K562 (cell line): ENCODE results near the gene TEAD3. TPM values are rescaled to one million over a fixed set of nuclear protein-coding genes. Genes with fewer than 3 reads are reported as not detected.

ENCODE experiments used
- E2F4 ChIP-seq: sonication (generic); formaldehyde crosslinking; IDR thresholded peaks from 2 replicates; pipeline ENCODE4 v1.8.0; 2022; ENCODE audit warnings: mild to moderate bottlenecking, low read depth, missing genetic modification reagents
- E2F6 ChIP-seq, 2 experiments: IDR thresholded peaks; 2 replicates each; pipeline ENCODE4 v1.6.1; 2011; ENCODE audit warnings: borderline replicate concordance in 1 of 2, control low read depth in 1 of 2, low read depth in 1 of 2, low read length in 1 of 2, mild to moderate bottlenecking in 1 of 2, mixed read lengths in 1 of 2, moderate library complexity in 1 of 2; ENCODE audit not compliant: insufficient read depth in 1 of 2, insufficient read length in 1 of 2, poor library complexity in 1 of 2, severe bottlenecking in 1 of 2; ENCODE audit errors: extremely low read depth in 1 of 2
- ELF4 ChIP-seq: fragments of 450-650 bp; formaldehyde crosslinking; IDR thresholded peaks from 2 replicates; pipeline ENCODE4 v1.4.0; 2022; ENCODE audit warnings: missing genetic modification characterization
- HNRNPK ChIP-seq: fragments of 200-400 bp; formaldehyde crosslinking; IDR thresholded peaks from one replicate; pipeline ENCODE4 v1.6.1; 2018; ENCODE audit warnings: mild to moderate bottlenecking, low read depth, low read length; ENCODE audit not compliant: poor library complexity, severe bottlenecking
- HNRNPL ChIP-seq: fragments of 200-400 bp; formaldehyde crosslinking; IDR thresholded peaks from 2 replicates; pipeline ENCODE4 v1.6.1; 2017; ENCODE audit warnings: low read depth, mild to moderate bottlenecking, low read length
- NR3C1 ChIP-seq: sonication (generic); formaldehyde crosslinking; IDR thresholded peaks from 2 replicates; pipeline ENCODE4 v1.8.1; 2022; ENCODE audit warnings: missing genetic modification reagents
- PCBP1 ChIP-seq: fragments of 200-400 bp; formaldehyde crosslinking; IDR thresholded peaks from 2 replicates; pipeline ENCODE4 v1.6.1; 2018; ENCODE audit warnings: mild to moderate bottlenecking, low read depth, low read length; ENCODE audit not compliant: poor library complexity, severe bottlenecking
- PHF8 ChIP-seq: fragments of 200-600 bp; sonication (generic); IDR thresholded peaks from 2 replicates; pipeline ENCODE4 v1.6.1; 2012; ENCODE audit warnings: mixed run types, mild to moderate bottlenecking, inconsistent platforms, low read length, moderate library complexity, borderline replicate concordance
- POU5F1 ChIP-seq: fragments of 150-350 bp; IDR thresholded peaks from 2 replicates; pipeline ENCODE4 v1.6.1; 2014; ENCODE audit warnings: borderline replicate concordance, low read length, low read depth, mild to moderate bottlenecking; ENCODE audit not compliant: partially characterized antibody
- SIN3A ChIP-seq, 2 experiments: fragments of 150-350 bp in 1 of 2; IDR thresholded peaks; 2 replicates each; pipeline ENCODE4 v1.6.1; 2011 to 2016; ENCODE audit warnings: borderline replicate concordance in 2 of 2, low read depth in 2 of 2, low read length in 2 of 2, mild to moderate bottlenecking in 2 of 2, moderate library complexity in 2 of 2; ENCODE audit not compliant: control insufficient read depth in 1 of 2
- SMAD4 ChIP-seq: fragments of 250-450 bp; sonication (Bioruptor Pico); conservative IDR thresholded peaks from 2 replicates; pipeline ENCODE4 v1.8.0; 2021; ENCODE audit warnings: inconsistent platforms, mild to moderate bottlenecking, moderate library complexity
- ZBTB7A ChIP-seq: IDR thresholded peaks from 2 replicates; pipeline ENCODE4 v1.6.1; 2011; ENCODE audit warnings: low read depth, mild to moderate bottlenecking, low read length, moderate library complexity, borderline replicate concordance; ENCODE audit not compliant: control insufficient read depth
- ZNF551 ChIP-seq: fragments of 250-450 bp; sonication (Bioruptor Pico); IDR thresholded peaks from 2 replicates; pipeline ENCODE4 v1.5.0; 2021; ENCODE audit warnings: mild to moderate bottlenecking, moderate library complexity
- polyA plus RNA-seq, 8 experiments: library from polyadenylated mRNA; depleted of rRNA in 4 of 8; stranded (reverse) in 5 of 8; unstranded in 3 of 8; fragments of >200 nt; fragmentation: Nextera tagmentation in 2 of 8; fragmentation: Illumina TruSeq in 1 of 8; extraction: Ambion mirVana in 2 of 8; extraction: Trizol in 1 of 8; gene quantifications; 2 replicates each; pipeline versions ENCODE4 v1.2.1 to v1.2.3, GENCODE V29; 2011 to 2014; ENCODE audit warnings: inconsistent platforms in 1 of 8, missing spikeins in 1 of 8
- total RNA-seq, 7 experiments: library from RNA; depleted of rRNA in 6 of 7; stranded (reverse); fragments of >200 nt in 6 of 7; fragmentation: Illumina TruSeq in 2 of 7; extraction: Trizol in 2 of 7; gene quantifications; 2 replicates each; pipeline versions ENCODE4 v1.2.1 to v1.2.3, GENCODE V29; 2011 to 2021; ENCODE audit warnings: low replicate concordance in 1 of 7
- TF ChIP-seq, protein P1 (sequence below): fragments of 200-800 bp; sonication (Bioruptor generic); IDR thresholded peaks from 2 replicates; pipeline ENCODE4 v1.6.1; 2016; ENCODE audit warnings: missing genetic modification characterization, missing compliant biosample characterization
- TF ChIP-seq, protein P2 (sequence below): sonication (generic); formaldehyde crosslinking; IDR thresholded peaks from 2 replicates; pipeline ENCODE4 v1.8.1; 2023; ENCODE audit warnings: mild to moderate bottlenecking, missing genetic modification reagents, moderate library complexity

Gene TEAD3
- total and polyA plus RNA-seq, 9 of the 15 experiments (the other 6 are each of a cell fraction or from before 2014, with no cell fraction given): 0.63 to 13.2 (median 3.3) TPM

GRCh38 chr6:35452183-35453090, 44.4 kb downstream of the TEAD3 start, which contains the start of gene FANCE (continued):
- TF ChIP-seq ZBTB7A (peak; percentile 89), SMAD4 (peak; percentile 73), SIN3A (IDR thresholded peaks at IDR 0.05; ENCODE audit: borderline replicate concordance in 2 of 2, control insufficient read depth in 1 of 2, low read depth in 2 of 2, low read length in 2 of 2) (peak; percentile 68 to 97; a peak in 2 of 4 replicates), E2F4 (CRISPR knock-in tag) (peak; percentile 88; the same call in 1 of the 2 replicates), ZNF551 (no peak), PCBP1 (no peak), POU5F1 (no peak), NR3C1 (CRISPR knock-in tag) (0 out of 2 replicates have a peak, but pooled peaks have one; percentile 57), ELF4 (CRISPR knock-in tag) (no peak), HNRNPL (peak; percentile 79), E2F6 (IDR thresholded peaks at IDR 0.05; ENCODE audit: borderline replicate concordance in 1 of 2, extremely low read depth in 1 of 2, insufficient read depth in 1 of 2, insufficient read length in 1 of 2, low read depth in 1 of 2, low read length in 1 of 2, poor library complexity in 1 of 2, severe bottlenecking in 1 of 2) (peak; percentile 89 to 97), HNRNPK (peak; percentile 21), PHF8 (peak; percentile 77; the same call in 1 of the 2 replicates)
- TF ChIP-seq, protein P1, sequence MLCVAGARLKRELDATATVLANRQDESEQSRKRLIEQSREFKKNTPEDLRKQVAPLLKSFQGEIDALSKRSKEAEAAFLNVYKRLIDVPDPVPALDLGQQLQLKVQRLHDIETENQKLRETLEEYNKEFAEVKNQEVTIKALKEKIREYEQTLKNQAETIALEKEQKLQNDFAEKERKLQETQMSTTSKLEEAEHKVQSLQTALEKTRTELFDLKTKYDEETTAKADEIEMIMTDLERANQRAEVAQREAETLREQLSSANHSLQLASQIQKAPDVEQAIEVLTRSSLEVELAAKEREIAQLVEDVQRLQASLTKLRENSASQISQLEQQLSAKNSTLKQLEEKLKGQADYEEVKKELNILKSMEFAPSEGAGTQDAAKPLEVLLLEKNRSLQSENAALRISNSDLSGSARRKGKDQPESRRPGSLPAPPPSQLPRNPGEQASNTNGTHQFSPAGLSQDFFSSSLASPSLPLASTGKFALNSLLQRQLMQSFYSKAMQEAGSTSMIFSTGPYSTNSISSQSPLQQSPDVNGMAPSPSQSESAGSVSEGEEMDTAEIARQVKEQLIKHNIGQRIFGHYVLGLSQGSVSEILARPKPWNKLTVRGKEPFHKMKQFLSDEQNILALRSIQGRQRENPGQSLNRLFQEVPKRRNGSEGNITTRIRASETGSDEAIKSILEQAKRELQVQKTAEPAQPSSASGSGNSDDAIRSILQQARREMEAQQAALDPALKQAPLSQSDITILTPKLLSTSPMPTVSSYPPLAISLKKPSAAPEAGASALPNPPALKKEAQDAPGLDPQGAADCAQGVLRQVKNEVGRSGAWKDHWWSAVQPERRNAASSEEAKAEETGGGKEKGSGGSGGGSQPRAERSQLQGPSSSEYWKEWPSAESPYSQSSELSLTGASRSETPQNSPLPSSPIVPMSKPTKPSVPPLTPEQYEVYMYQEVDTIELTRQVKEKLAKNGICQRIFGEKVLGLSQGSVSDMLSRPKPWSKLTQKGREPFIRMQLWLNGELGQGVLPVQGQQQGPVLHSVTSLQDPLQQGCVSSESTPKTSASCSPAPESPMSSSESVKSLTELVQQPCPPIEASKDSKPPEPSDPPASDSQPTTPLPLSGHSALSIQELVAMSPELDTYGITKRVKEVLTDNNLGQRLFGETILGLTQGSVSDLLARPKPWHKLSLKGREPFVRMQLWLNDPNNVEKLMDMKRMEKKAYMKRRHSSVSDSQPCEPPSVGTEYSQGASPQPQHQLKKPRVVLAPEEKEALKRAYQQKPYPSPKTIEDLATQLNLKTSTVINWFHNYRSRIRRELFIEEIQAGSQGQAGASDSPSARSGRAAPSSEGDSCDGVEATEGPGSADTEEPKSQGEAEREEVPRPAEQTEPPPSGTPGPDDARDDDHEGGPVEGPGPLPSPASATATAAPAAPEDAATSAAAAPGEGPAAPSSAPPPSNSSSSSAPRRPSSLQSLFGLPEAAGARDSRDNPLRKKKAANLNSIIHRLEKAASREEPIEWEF (CRISPR knock-in tag): no peak
- TF ChIP-seq, protein P2, sequence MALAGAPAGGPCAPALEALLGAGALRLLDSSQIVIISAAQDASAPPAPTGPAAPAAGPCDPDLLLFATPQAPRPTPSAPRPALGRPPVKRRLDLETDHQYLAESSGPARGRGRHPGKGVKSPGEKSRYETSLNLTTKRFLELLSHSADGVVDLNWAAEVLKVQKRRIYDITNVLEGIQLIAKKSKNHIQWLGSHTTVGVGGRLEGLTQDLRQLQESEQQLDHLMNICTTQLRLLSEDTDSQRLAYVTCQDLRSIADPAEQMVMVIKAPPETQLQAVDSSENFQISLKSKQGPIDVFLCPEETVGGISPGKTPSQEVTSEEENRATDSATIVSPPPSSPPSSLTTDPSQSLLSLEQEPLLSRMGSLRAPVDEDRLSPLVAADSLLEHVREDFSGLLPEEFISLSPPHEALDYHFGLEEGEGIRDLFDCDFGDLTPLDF (CRISPR knock-in tag): peak; percentile 96
